ENCODE data around the gene TAP1.

- TF ChIP-seq CTCF (IDR thresholded peaks at IDR 0.05), result no peak
- no peak for TF ChIP-seq POLR2AphosphoS5 (IDR thresholded peaks at IDR 0.05; ENCODE audit: insufficient read depth in 1 of 2, low read depth in 1 of 2)
- TF ChIP-seq POLR2A (IDR thresholded peaks at IDR 0.05), result no peak
Observed at GRCh38 chr6:32840604-32841246, 12.8 kb downstream of the TAP1 start.

Measured in vagina (tissue), 2 donors.